HCT116 (cell line): ENCODE results near the gene RUVBL1. TPM values are rescaled to one million over a fixed set of nuclear protein-coding genes. Genes with fewer than 3 reads are reported as not detected.
A peak's percentile ranks its signal among the peaks of the same experiment; 100 is the strongest.
"Not testable (repeated sequence)": the region's sequence is repeated elsewhere in the genome, so short reads cannot be mapped to it uniquely, and the experiment has no call there.

Experiments used
- ATAC-seq: fragments of 200-7000 bp; cut with Tn5 transposase; 2 replicates; pipeline ENCODE4 v1.9.1; 2020; ENCODE audit warnings: mild to moderate bottlenecking, moderate library complexity
- BruUV-seq: library from RNA; stranded (reverse); fragments of 400-500 nt; replicated peaks from 2 replicates; lab custom pipeline; 2021; lab: Mats Ljungman, UMichigan
- CTCF ChIA-PET: fragments of 300-600 bp; sonication (Branson Sonifier 250); formaldehyde crosslinking; loops from one replicate; lab custom pipeline; 2021; ENCODE audit warnings: antibody characterized with exemption; lab: Charles Lee
- POLR2A ChIA-PET: fragments of 300-600, 350-600 bp; sonication (Branson Sonifier 250); formaldehyde crosslinking; loops from one replicate; lab custom pipeline; 2021; ENCODE audit warnings: antibody characterized with exemption; lab: Charles Lee
- RAD21 ChIA-PET, 2 experiments: fragments of 300-600 bp; sonication (Branson Sonifier 250); formaldehyde crosslinking; loops; one replicate each; lab custom pipeline; 2023; ENCODE audit warnings: low total read pairs in 2 of 2; ENCODE audit not compliant: uncharacterized antibody in 2 of 2, unreplicated experiment in 2 of 2, low non-redundant PET in 1 of 2; lab: Charles Lee
- DNase-seq: peaks from one replicate; pipeline ENCODE4 v3.0.0-alpha.2; 2010; ENCODE audit warnings: low read depth, low spot score
- H2AFZ ChIP-seq: fragments of 200-600 bp; shearing (Covaris generic), sonication (generic); 2 replicates; pipeline ENCODE4 v1.6.1; 2017; ENCODE audit warnings: low read depth, mixed run types, mixed read lengths, antibody characterized with exemption, low read length; ENCODE audit not compliant: poor library complexity, severe bottlenecking
- H3K27ac ChIP-seq: 2 replicates; pipeline ENCODE4 v1.5.1; 2012; ENCODE audit warnings: low read depth, low read length
- H3K27me3 ChIP-seq: fragments of 200-600 bp; sonication (generic); 2 replicates; pipeline ENCODE4 v1.6.1; 2016; ENCODE audit warnings: mixed run types, low read length, mixed read lengths; ENCODE audit not compliant: insufficient read depth
- H3K36me3 ChIP-seq, 2 experiments: fragments of 200-500 bp in 1 of 2; fragments of 200-600 bp in 1 of 2; sonication (Bioruptor generic) in 1 of 2; sonication (generic) in 1 of 2; 2 replicates each; pipeline versions ENCODE4 v1.5.1 to v1.6.1; 2014 to 2016; ENCODE audit warnings: low read length in 2 of 2, inconsistent platforms in 1 of 2, mixed read lengths in 1 of 2, mixed run types in 1 of 2; ENCODE audit not compliant: insufficient read depth in 2 of 2, control insufficient read depth in 1 of 2
- H3K4me1 ChIP-seq, 2 experiments: fragments of 200-600 bp in 1 of 2; sonication (generic) in 1 of 2; 2 replicates each; pipeline versions ENCODE4 v1.5.1 to v1.6.1; 2012 to 2017; ENCODE audit warnings: low read length in 2 of 2, inconsistent platforms in 1 of 2, mild to moderate bottlenecking in 1 of 2, mixed read lengths in 1 of 2, mixed run types in 1 of 2, moderate library complexity in 1 of 2; ENCODE audit not compliant: insufficient read depth in 2 of 2, control insufficient read depth in 1 of 2
- H3K4me2 ChIP-seq: fragments of 200-600 bp; sonication (generic); 2 replicates; pipeline ENCODE4 v1.6.1; 2017; ENCODE audit warnings: mixed run types, low read length, mixed read lengths
- H3K4me3 ChIP-seq, 2 experiments: fragments of 200-600 bp in 1 of 2; sonication (generic) in 1 of 2; replicated peaks in 1 of 2; 2 replicates each; pipeline ENCODE4 v1.5.1; 2011 to 2016; ENCODE audit warnings: low read length in 2 of 2, control low read depth in 1 of 2, low read depth in 1 of 2, mild to moderate bottlenecking in 1 of 2, mixed read lengths in 1 of 2, mixed run types in 1 of 2
- H3K79me2 ChIP-seq: fragments of 200-600 bp; sonication (generic); 2 replicates; pipeline ENCODE4 v1.6.1; 2017; ENCODE audit warnings: mild to moderate bottlenecking, mixed run types, low read length, moderate library complexity, mixed read lengths; ENCODE audit not compliant: insufficient read depth
- H3K9ac ChIP-seq: fragments of 200-600 bp; sonication (generic); 2 replicates; pipeline ENCODE4 v1.6.1; 2016; ENCODE audit warnings: low read length, mixed read lengths
- H3K9me2 ChIP-seq: fragments of 200-600 bp; sonication (generic), shearing (Covaris generic); 2 replicates; pipeline ENCODE4 v1.6.1; 2017; ENCODE audit warnings: mixed run types, mild to moderate bottlenecking, moderate library complexity; ENCODE audit not compliant: insufficient read depth
- H3K9me3 ChIP-seq, 2 experiments: fragments of 200-500 bp in 1 of 2; fragments of 200-600 bp in 1 of 2; sonication (Bioruptor generic) in 1 of 2; sonication (generic) in 1 of 2; 2 replicates each; pipeline ENCODE4 v1.6.1; 2014 to 2017; ENCODE audit warnings: low read length in 2 of 2, mixed read lengths in 2 of 2, inconsistent platforms in 1 of 2, low read depth in 1 of 2, mild to moderate bottlenecking in 1 of 2, mixed run types in 1 of 2, moderate library complexity in 1 of 2; ENCODE audit not compliant: control insufficient read depth in 1 of 2, insufficient read depth in 1 of 2
- H4K20me1 ChIP-seq: fragments of 200-600 bp; sonication (generic), shearing (Covaris generic); 2 replicates; pipeline ENCODE4 v1.6.1; 2017; ENCODE audit warnings: mixed run types, mild to moderate bottlenecking, moderate library complexity; ENCODE audit not compliant: insufficient read depth
- ATF3 ChIP-seq: IDR thresholded peaks from 2 replicates; pipeline ENCODE4 v1.6.1; 2012
- CBX3 ChIP-seq: IDR thresholded peaks from 2 replicates; pipeline ENCODE4 v1.6.1; 2012; ENCODE audit warnings: low read depth
- EGR1 ChIP-seq: IDR thresholded peaks from 2 replicates; pipeline ENCODE4 v1.6.1; 2012; ENCODE audit warnings: low read depth
- EZH2phosphoT487 ChIP-seq: fragments of 200-600 bp; IDR thresholded peaks from 2 replicates; pipeline ENCODE4 v1.6.1; 2018; ENCODE audit warnings: antibody characterized with exemption, borderline replicate concordance
- POLR2AphosphoS5 ChIP-seq: IDR thresholded peaks from 2 replicates; pipeline ENCODE4 v1.6.1; 2011; ENCODE audit warnings: mild to moderate bottlenecking, low read depth, low read length, moderate library complexity
- SIN3A ChIP-seq: IDR thresholded peaks from 2 replicates; pipeline ENCODE4 v1.6.1; 2012; ENCODE audit warnings: low read depth
- SRF ChIP-seq: IDR thresholded peaks from 2 replicates; pipeline ENCODE4 v1.6.1; 2012; ENCODE audit warnings: low read depth
- ZBTB33 ChIP-seq: IDR thresholded peaks from 2 replicates; pipeline ENCODE4 v1.6.1; 2011; ENCODE audit warnings: mild to moderate bottlenecking, low read length, moderate library complexity; ENCODE audit not compliant: insufficient replicate concordance; ENCODE audit errors: extremely low read depth
- ZFX ChIP-seq: fragments of 450-650 bp; IDR thresholded peaks from 2 replicates; pipeline ENCODE4 v1.6.1; 2017
- ZNF274 ChIP-seq: fragments of 200-500 bp; sonication (Bioruptor generic); IDR thresholded peaks from 2 replicates; pipeline ENCODE4 v1.6.1; 2014; ENCODE audit warnings: mild to moderate bottlenecking, low read depth, low read length, inconsistent platforms
- intact Hi-C: fragments of 100-400 bp; cut with micrococcal nuclease; formaldehyde crosslinking; loops from 2 replicates; pipeline ENCODE4 v1.10.0; 2022
- total RNA-seq: library from RNA; stranded (reverse); gene quantifications from one replicate; pipeline ENCODE4 v1.2.1, GENCODE V29; 2021; ENCODE audit not compliant: unreplicated experiment

RUVBL1 gene
- total RNA-seq, 1 experiment from 2014 or later: 129 TPM

DNA sequence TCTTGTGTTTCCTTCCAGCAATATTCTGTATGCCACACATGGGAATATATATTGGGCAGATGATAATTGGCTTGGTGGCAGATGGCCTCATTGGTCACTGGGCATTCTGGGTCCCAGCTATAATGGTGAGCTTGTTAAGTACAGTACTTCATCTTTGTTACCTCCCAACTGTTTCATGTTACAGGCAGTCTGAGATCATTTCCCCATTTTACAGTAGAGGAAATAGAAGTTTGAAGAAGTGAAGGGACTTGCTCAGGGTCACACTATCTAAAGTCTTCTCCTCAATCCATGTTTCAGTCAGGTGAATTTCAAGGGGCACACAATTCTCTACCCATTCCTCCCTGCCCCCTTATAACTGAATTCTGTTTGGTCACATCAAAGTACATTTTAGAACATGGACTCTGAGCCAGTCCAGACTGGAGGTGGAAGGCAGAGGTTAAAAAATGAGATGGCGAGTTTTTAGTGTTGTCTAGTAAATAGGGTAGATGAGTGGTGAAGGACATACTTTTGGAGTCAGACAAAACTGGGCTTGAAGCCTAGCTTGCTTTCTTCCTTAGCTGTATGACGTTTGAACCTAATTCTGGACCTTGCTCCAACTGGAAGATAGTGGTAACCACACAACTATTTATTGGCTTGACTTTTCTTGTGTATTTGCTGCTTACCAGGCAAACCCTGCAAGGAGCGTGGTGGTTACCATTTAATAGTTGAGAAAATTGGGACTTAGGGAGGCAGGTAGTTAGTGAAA, 32.2 kb upstream of the RUVBL1 start:
- ChIA-PET CTCF (no interaction called here), POLR2A (no interaction called here), RAD21 (no interaction called here)
- ATAC-seq (no peak), DNase-seq (no peak)
- Histone ChIP-seq H3K9me2 (no peaks in the 10 kb centered on the region), H3K36me3 (peaks cover 0 to 11% of the 10 kb centered on the region in 2 experiments; a peak in 1 of 4 replicates), H3K4me2 (no peak overlapping the region), H3K4me1 (peaks cover 0 to 7% of the 10 kb centered on the region in 2 experiments; a peak in 3 of 4 replicates), H3K9me3 (no peaks in the 10 kb centered on the region; a peak in 1 of 4 replicates), H3K79me2 (peaks cover 24% of the 10 kb centered on the region), H3K9ac (no peak overlapping the region), H3K4me3 (no peak overlapping the region), H3K27ac (no peak overlapping the region), H3K27me3 (no peaks in the 10 kb centered on the region), H4K20me1 (no peaks in the 10 kb centered on the region), H2AFZ (no peak overlapping the region)
- BruUV-seq: no TSS peak
- intact Hi-C loops: no loop called here
- no peak for TF ChIP-seq ZNF274
- TF ChIP-seq SRF: no peak
- no peak for TF ChIP-seq ZBTB33
- TF ChIP-seq CBX3: no peak
- TF ChIP-seq ATF3: no peak
- TF ChIP-seq EGR1: no peak
- no peak for TF ChIP-seq ZFX
- no peak for TF ChIP-seq EZH2phosphoT487
- TF ChIP-seq SIN3A: no peak
- TF ChIP-seq POLR2AphosphoS5: no peak

- Histone ChIP-seq H3K36me3 (peaks cover 0 to 11% of the 10 kb centered on the region in 2 experiments; a peak in 1 of 4 replicates), H3K27ac (peak overlapping the region; percentile 71; the same call in 1 of the 2 replicates), H3K4me3 (peak overlapping the region; percentile 71 to 74), H3K79me2 (peaks cover 24% of the 10 kb centered on the region), H3K9ac (peak overlapping the region; percentile 72), H3K4me2 (peak overlapping the region; percentile 88)
- H3K9me3 ChIP-seq, RAD21 ChIA-PET, H3K9me2 ChIP-seq, DNase-seq, H4K20me1 ChIP-seq, CTCF ChIA-PET, intact Hi-C loops, H2AFZ ChIP-seq, H3K4me1 ChIP-seq, H3K27me3 ChIP-seq, ATAC-seq: not testable (repeated sequence)
- POLR2A ChIA-PET: interaction anchor here (0.7 kb wide), 1 partner anchor 1265 kb away, joined by 3 read pairs; no protein-coding TSS in a partner anchor
- BruUV-seq: TSS peak; percentile 57
Observed at GRCh38 chr3:128154354-128154753, 30.7 kb upstream of the RUVBL1 start.
